22Rv1 (cell line): ENCODE measurements around the gene NT5E.

Experiments used
- ZFX ChIP-seq: fragments of 450-650 bp; IDR thresholded peaks from 2 replicates; pipeline ENCODE4 v1.6.1; 2017; ENCODE audit warnings: antibody characterized with exemption, borderline replicate concordance
- TF ChIP-seq, protein P1 (sequence below): fragments of 450-650 bp; IDR thresholded peaks from 2 replicates; pipeline ENCODE4 v1.5.1; 2017; ENCODE audit warnings: mild to moderate bottlenecking

DNA sequence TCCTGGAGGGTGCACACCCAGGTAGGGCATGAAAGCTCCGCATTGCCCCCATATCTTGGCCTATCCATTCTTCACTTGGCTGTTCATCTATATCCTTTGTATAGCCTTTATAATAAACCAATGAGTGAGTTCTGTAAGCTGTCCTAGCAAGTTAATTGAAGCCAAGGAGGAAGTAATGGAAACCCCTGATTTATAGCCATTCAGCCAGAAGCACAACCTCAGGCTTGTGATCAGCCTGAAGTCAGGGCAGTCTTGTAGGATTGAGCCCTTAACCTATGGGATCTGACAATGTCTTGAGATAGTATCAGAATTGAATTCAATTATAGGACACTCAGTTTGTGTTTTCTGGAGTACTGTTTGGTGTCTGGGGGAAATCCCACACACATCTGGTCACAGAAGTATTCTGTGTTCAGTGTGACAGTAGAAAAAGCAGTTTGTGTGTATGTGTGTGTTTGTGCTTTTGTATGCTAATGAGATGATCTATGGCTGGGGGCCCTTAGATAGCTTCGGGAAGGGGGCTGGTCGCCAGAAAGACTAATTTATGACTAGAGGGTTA lies 5.7 kb downstream of the NT5E start:
- TF ChIP-seq, protein P1, sequence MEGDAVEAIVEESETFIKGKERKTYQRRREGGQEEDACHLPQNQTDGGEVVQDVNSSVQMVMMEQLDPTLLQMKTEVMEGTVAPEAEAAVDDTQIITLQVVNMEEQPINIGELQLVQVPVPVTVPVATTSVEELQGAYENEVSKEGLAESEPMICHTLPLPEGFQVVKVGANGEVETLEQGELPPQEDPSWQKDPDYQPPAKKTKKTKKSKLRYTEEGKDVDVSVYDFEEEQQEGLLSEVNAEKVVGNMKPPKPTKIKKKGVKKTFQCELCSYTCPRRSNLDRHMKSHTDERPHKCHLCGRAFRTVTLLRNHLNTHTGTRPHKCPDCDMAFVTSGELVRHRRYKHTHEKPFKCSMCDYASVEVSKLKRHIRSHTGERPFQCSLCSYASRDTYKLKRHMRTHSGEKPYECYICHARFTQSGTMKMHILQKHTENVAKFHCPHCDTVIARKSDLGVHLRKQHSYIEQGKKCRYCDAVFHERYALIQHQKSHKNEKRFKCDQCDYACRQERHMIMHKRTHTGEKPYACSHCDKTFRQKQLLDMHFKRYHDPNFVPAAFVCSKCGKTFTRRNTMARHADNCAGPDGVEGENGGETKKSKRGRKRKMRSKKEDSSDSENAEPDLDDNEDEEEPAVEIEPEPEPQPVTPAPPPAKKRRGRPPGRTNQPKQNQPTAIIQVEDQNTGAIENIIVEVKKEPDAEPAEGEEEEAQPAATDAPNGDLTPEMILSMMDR, result no peak
- TF ChIP-seq ZFX, result no peak
